H1 (cell line): Measurements from ENCODE around the gene EPG5. TPM values are rescaled to one million over a fixed set of nuclear protein-coding genes. Genes with fewer than 3 reads are reported as not detected.

Source experiments
- BRCA1 ChIP-seq: IDR thresholded peaks from 2 replicates; pipeline ENCODE4 v1.6.1; 2012; ENCODE audit warnings: low read depth, low read length, improper control_type of control experiment
- CTBP2 ChIP-seq: IDR thresholded peaks from 2 replicates; pipeline ENCODE4 v1.7.0; 2011; ENCODE audit warnings: borderline replicate concordance, mild to moderate bottlenecking, moderate library complexity, mixed read lengths, low read length; ENCODE audit not compliant: insufficient read depth, insufficient read length
- EGR1 ChIP-seq: IDR thresholded peaks from 2 replicates; pipeline ENCODE4 v1.6.1; 2011; ENCODE audit warnings: low read depth, low read length, borderline replicate concordance
- KDM4A ChIP-seq: IDR thresholded peaks from one replicate; pipeline ENCODE4 v1.7.1; 2012; ENCODE audit warnings: low read depth, mild to moderate bottlenecking, moderate library complexity, low read length, inconsistent platforms; ENCODE audit not compliant: severe bottlenecking
- MAX ChIP-seq: IDR thresholded peaks from 2 replicates; pipeline ENCODE4 v1.6.1; 2012; ENCODE audit warnings: inconsistent platforms
- NANOG ChIP-seq: IDR thresholded peaks from 2 replicates; pipeline ENCODE4 v1.6.1; 2011; ENCODE audit warnings: low read length, low read depth, mild to moderate bottlenecking, inconsistent platforms; ENCODE audit not compliant: insufficient read depth, poor library complexity, severe bottlenecking
- NRF1 ChIP-seq: IDR thresholded peaks from 2 replicates; pipeline ENCODE4 v1.6.1; 2011; ENCODE audit warnings: mild to moderate bottlenecking, low read depth, low read length, improper control_type of control experiment
- POLR2A ChIP-seq, 2 experiments: IDR thresholded peaks; 1 replicate in 1 of 2; 2 replicates in 1 of 2; pipeline ENCODE4 v1.6.1; 2011; ENCODE audit warnings: low read depth in 2 of 2, low read length in 2 of 2, mild to moderate bottlenecking in 2 of 2; ENCODE audit errors: control extremely low read depth in 1 of 2
- RAD21 ChIP-seq, 2 experiments: IDR thresholded peaks in 1 of 2; conservative IDR thresholded peaks in 1 of 2; 2 replicates each; pipeline ENCODE4 v1.6.1; 2011; ENCODE audit warnings: low read depth in 2 of 2, low read length in 2 of 2, improper control_type of control experiment in 1 of 2, inconsistent platforms in 1 of 2, mild to moderate bottlenecking in 1 of 2, moderate library complexity in 1 of 2
- SAP30 ChIP-seq: fragments of 300-600 bp; sonication (generic); IDR thresholded peaks from 2 replicates; pipeline ENCODE4 v1.7.1; 2012; ENCODE audit warnings: low read length, moderate library complexity, mild to moderate bottlenecking, inconsistent platforms; ENCODE audit not compliant: insufficient read depth, insufficient replicate concordance
- SP1 ChIP-seq: IDR thresholded peaks from 2 replicates; pipeline ENCODE4 v1.6.1; 2011; ENCODE audit warnings: low read depth, low read length
- TEAD4 ChIP-seq: IDR thresholded peaks from 2 replicates; pipeline ENCODE4 v1.6.1; 2012; ENCODE audit warnings: low read depth, low read length, inconsistent platforms, mixed read lengths
- USF2 ChIP-seq: IDR thresholded peaks from 2 replicates; pipeline ENCODE4 v1.6.1; 2011; ENCODE audit warnings: low read length, improper control_type of control experiment
- polyA plus RNA-seq, 7 experiments: library from polyadenylated mRNA; depleted of rRNA in 3 of 7; stranded (reverse) in 5 of 7; unstranded in 2 of 7; fragments of >200 nt in 5 of 7; fragments of 200-250 nt in 2 of 7; gene quantifications; 1 replicate in 5 of 7; 2 replicates in 1 of 7; 4 replicates in 1 of 7; pipeline versions ENCODE4 v1.2.1 to v1.2.3, GENCODE V29; 2011 to 2013; ENCODE audit warnings: missing spikeins in 2 of 7, mixed read lengths in 2 of 7
- total RNA-seq: library from RNA; stranded (reverse); fragmentation: NEBNext Ultra II Directional; extraction: Animal tissue kit (Norgen Biotek cat#: 25700); gene quantifications from 2 replicates; pipeline ENCODE4 v1.2.1, GENCODE V29; 2021

EPG5 gene
- total and polyA plus RNA-seq, 2 of the 8 experiments (the other 6 are each of a cell fraction or from before 2014, with no cell fraction given): 14.1 to 18.3 TPM

GRCh38 chr18:45828917-45829811 is 138.0 kb downstream of the EPG5 start (continued):
- TF ChIP-seq NRF1 (no peak), KDM4A (no peak), SP1 (no peak), USF2 (no peak), NANOG (no peak), BRCA1 (no peak), CTBP2 (no peak), MAX (no peak), EGR1 (no peak), SAP30 (no peak), TEAD4 (no peak), RAD21 (IDR thresholded peaks at IDR 0.05 in 1 of 2, conservative IDR thresholded peaks at IDR 0.05 in 1 of 2; ENCODE audit: low read depth in 2 of 2, low read length in 2 of 2) (no peak), POLR2A (IDR thresholded peaks at IDR 0.05; ENCODE audit: control extremely low read depth in 1 of 2, low read depth in 2 of 2, low read length in 2 of 2) (no peak)
